Endodermal cell (in vitro differentiated cells): ENCODE data around the gene PSMC3IP. TPM values are rescaled to one million over a fixed set of nuclear protein-coding genes. Genes with fewer than 3 reads are reported as not detected.
"Not testable (repeated sequence)": the region's sequence is repeated elsewhere in the genome, so short reads cannot be mapped to it uniquely, and the experiment has no call there.

Source experiments
- DNase-seq: peaks from one replicate; pipeline ENCODE4 v3.0.0-alpha.2; 2017
- H3K27ac ChIP-seq: 2 replicates; pipeline ENCODE4 v1.5.1; 2013; ENCODE audit warnings: mild to moderate bottlenecking, low read depth, low read length, moderate library complexity
- H3K27me3 ChIP-seq: 2 replicates; pipeline ENCODE4 v1.6.1; 2013; ENCODE audit warnings: mild to moderate bottlenecking, low read length, moderate library complexity; ENCODE audit not compliant: insufficient read depth, control insufficient read depth, poor library complexity, severe bottlenecking
- H3K36me3 ChIP-seq: 2 replicates; pipeline ENCODE4 v1.7.0; 2013; ENCODE audit warnings: mild to moderate bottlenecking, low read length, moderate library complexity; ENCODE audit not compliant: control insufficient read depth, insufficient read depth
- H3K4me1 ChIP-seq: one replicate; pipeline ENCODE4 v1.7.0; 2013; ENCODE audit warnings: low read length; ENCODE audit not compliant: control insufficient read depth, insufficient read depth
- H3K4me3 ChIP-seq: 2 replicates; pipeline ENCODE4 v1.5.1; 2013; ENCODE audit warnings: mild to moderate bottlenecking, low read length, moderate library complexity
- H3K9ac ChIP-seq: 2 replicates; pipeline ENCODE4 v1.6.1; 2013; ENCODE audit warnings: mild to moderate bottlenecking, low read length, moderate library complexity; ENCODE audit not compliant: poor library complexity, severe bottlenecking; ENCODE audit errors: extremely low read depth
- H3K9me3 ChIP-seq: 2 replicates; pipeline ENCODE4 v1.6.1; 2013; ENCODE audit warnings: mild to moderate bottlenecking, low read length, moderate library complexity; ENCODE audit not compliant: control insufficient read depth
- H3K27ac Mint-ChIP-seq: 2 replicates; pipeline ENCODE4 v1.8.0; 2020; ENCODE audit warnings: mixed read lengths
- H3K27me3 Mint-ChIP-seq: 2 replicates; pipeline ENCODE4 v1.8.0; 2021; ENCODE audit warnings: mild to moderate bottlenecking, mixed read lengths; ENCODE audit not compliant: insufficient read depth
- H3K36me3 Mint-ChIP-seq: 2 replicates; pipeline ENCODE4 v1.8.0; 2020; ENCODE audit warnings: low read depth, mixed read lengths
- H3K4me1 Mint-ChIP-seq: 2 replicates; pipeline ENCODE4 v1.8.0; 2020; ENCODE audit warnings: mixed read lengths
- H3K4me3 Mint-ChIP-seq: 2 replicates; pipeline ENCODE4 v1.8.0; 2020; ENCODE audit warnings: mild to moderate bottlenecking, moderate library complexity, mixed read lengths
- H3K9me3 Mint-ChIP-seq: 2 replicates; pipeline ENCODE4 v1.8.0; 2020; ENCODE audit warnings: mild to moderate bottlenecking, mixed read lengths
- CTCF ChIP-seq: fragments of 200-600 bp; sonication (generic); conservative IDR thresholded peaks from 2 replicates; pipeline ENCODE4 v1.5.0; 2021; ENCODE audit warnings: antibody characterized with exemption, mild to moderate bottlenecking
- WGBS, 2 experiments: methylation state at CpG; one replicate each; pipeline versions ENCODE4 v1.1.5 to v1.1.7; 2013; ENCODE audit warnings: missing lambda C conversion rate in 2 of 2, mixed read lengths in 1 of 2; ENCODE audit not compliant: insufficient coverage in 1 of 2, insufficient read length in 1 of 2; 5-methylcytosine and 5-hydroxymethylcytosine counted together
- total RNA-seq, 2 donors: library from RNA; stranded (reverse); fragmentation: NEBNext Ultra II Directional in 1 of 2; extraction: Animal tissue kit (Norgen Biotek cat#: 25700) in 1 of 2; gene quantifications; 2 replicates in 1 of 2; 3 replicates in 1 of 2; pipeline ENCODE4 v1.2.1, GENCODE V29; 2021

The PSMC3IP gene
- total RNA-seq, 2 donors from 2014 or later = 27.8 to 38.6 TPM

- DNase-seq = no peak
- Mint-ChIP-seq H3K36me3 (peaks cover 9% of the 10 kb centered on the region), H3K4me1 (peaks cover 10% of the 10 kb centered on the region), H3K4me3 (no peak overlapping the region), H3K27ac (no peak overlapping the region), H3K9me3 (no peaks in the 10 kb centered on the region), H3K27me3 (no peaks in the 10 kb centered on the region)
- H3K27me3 ChIP-seq = no peaks in the 10 kb centered on the region
- 90 to 93% methylated on average over 10 to 23 of the region's 23 CpGs for WGBS, 2 experiments
- no peak for TF ChIP-seq CTCF
- no peak overlapping the region for H3K9ac ChIP-seq
- H3K27ac ChIP-seq = no peak overlapping the region
- H3K4me1 ChIP-seq = no peaks in the 10 kb centered on the region
- no peak overlapping the region for H3K4me3 ChIP-seq
- no peaks in the 10 kb centered on the region for H3K9me3 ChIP-seq
- H3K36me3 ChIP-seq = no peaks in the 10 kb centered on the region
Measured at GRCh38 chr17:42547001-42547461, 30.5 kb downstream of the PSMC3IP start.

GRCh38 chr17:42545755-42546505 is 31.6 kb downstream of the PSMC3IP start:
- 87 to 100% methylated on average over 2 to 6 of the region's 9 CpGs for WGBS, 2 experiments
- H3K27ac ChIP-seq, DNase-seq, H3K4me1 ChIP-seq, H3K4me3 Mint-ChIP-seq, H3K36me3 ChIP-seq, H3K27me3 ChIP-seq, H3K9me3 ChIP-seq, H3K27me3 Mint-ChIP-seq, H3K4me3 ChIP-seq, H3K27ac Mint-ChIP-seq, H3K9me3 Mint-ChIP-seq, H3K4me1 Mint-ChIP-seq, H3K9ac ChIP-seq: not testable (repeated sequence)
- peaks cover 16% of the 10 kb centered on the region for H3K36me3 Mint-ChIP-seq

GRCh38 chr17:42544874-42545283 is 32.6 kb downstream of the PSMC3IP start:
- Mint-ChIP-seq H3K27ac (no peak overlapping the region), H3K36me3 (peaks cover 23% of the 10 kb centered on the region), H3K9me3 (no peaks in the 10 kb centered on the region), H3K4me3 (no peak overlapping the region), H3K27me3 (no peaks in the 10 kb centered on the region), H3K4me1 (peaks cover 5% of the 10 kb centered on the region)
- Histone ChIP-seq H3K4me1 (no peaks in the 10 kb centered on the region), H3K27me3 (no peaks in the 10 kb centered on the region), H3K9me3 (no peaks in the 10 kb centered on the region), H3K9ac (no peak overlapping the region), H3K36me3 (peaks cover 4% of the 10 kb centered on the region), H3K4me3 (no peak overlapping the region), H3K27ac (no peak overlapping the region)
- WGBS, 2 experiments = 75 to 79% methylated on average over 8 of the region's 8 CpGs
- no peak for TF ChIP-seq CTCF
- DNase-seq = no peak
